GM21515 (cell line): Measurements from ENCODE around the gene RAB8A.

Source experiments
- ATAC-seq: cut with Tn5 transposase; IDR thresholded peaks from one replicate; pipeline ENCODE4 v1.9.1; 2021; ENCODE audit not compliant: unreplicated experiment

The RAB8A gene

DNA sequence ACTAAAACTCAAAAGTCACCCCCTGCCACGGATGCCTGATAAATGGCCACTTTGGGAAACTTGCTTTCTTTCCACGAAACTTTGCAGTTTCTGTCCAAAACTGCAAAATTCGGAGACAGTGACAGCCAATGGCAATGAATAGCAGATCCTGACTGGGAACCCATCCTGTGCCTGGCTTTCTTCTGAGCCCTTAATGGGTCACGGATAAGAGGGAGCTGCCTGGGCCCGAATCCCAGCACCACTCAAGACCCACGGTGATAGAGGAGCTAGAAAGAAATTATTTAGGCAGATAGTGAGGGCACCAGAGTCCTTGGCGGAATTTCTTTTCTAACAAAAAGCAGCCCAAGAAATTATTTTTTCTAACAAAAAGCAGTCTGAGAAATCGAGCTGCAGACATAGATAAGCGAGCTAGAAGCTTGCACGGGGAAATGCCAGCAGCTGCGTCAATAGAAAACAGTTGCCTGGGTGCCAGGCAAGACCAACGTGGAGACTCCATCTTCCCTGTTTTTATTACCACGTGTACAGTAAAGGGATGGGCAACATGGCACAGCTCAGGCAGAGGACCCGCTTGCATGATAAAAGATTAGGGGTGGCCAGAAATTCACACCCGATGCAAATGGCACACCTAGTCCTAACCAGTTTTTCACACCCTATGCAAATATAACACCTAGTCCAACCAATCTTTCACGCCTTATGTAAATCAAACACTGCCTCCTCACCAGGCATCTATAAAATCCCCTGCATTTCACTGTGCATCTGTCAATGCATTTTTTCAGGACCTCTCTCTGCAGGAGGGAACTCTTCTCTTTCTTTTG, 24.7 kb downstream of the RAB8A start:
- ATAC-seq: no peak

DNA sequence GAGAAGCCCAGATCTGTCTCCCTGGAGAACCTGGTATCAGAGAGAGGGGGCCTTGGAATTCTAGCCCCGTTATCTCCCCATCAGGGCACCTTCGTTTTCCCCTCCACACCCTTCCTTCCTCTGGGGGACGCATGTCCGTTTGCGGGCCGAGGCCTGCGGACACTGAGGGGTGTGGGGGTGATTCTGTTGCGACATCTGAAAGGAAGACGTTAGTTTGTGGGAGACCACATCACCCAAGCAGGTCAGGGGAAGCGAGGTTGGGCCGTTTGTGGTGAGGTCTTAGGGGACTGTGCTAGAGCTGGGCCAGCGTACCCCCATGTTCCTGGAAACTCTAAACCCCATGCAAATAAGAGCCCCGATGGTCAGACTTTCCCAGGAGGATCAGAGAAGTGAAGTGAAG, 28.1 kb downstream of the RAB8A start:
- peak; percentile 33 for ATAC-seq

- ATAC-seq: peak; percentile 39
These were observed 29.4 kb downstream of the RAB8A start for GRCh38 chr19:16141043-16141442.

DNA sequence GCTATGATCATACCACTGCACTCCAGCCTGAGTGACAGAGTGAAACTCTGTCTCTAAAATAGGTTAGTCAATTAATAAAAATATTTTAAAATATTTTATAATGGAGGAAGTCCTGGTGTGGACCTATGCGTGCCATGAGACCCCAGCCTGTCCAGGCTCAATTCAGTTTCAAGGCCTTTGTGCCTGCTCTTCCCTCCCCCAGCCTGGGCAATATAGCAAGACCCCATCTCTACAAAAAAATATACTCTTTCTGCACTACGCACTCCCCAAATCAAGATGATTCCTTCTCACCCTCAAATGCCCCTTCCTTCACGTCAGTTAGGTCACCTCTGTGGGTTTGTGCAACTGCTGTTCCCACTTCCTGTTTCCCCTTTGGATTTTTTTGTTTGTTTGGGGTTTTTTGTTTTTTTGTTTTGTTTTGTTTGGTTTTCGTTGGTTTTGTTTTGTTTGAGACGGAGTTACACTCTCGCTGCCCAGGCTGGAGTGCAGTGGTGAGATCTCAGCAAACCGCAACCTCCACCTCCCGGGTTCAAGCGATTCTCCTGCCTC, 30.4 kb downstream of the RAB8A start:
- no peak for ATAC-seq

DNA sequence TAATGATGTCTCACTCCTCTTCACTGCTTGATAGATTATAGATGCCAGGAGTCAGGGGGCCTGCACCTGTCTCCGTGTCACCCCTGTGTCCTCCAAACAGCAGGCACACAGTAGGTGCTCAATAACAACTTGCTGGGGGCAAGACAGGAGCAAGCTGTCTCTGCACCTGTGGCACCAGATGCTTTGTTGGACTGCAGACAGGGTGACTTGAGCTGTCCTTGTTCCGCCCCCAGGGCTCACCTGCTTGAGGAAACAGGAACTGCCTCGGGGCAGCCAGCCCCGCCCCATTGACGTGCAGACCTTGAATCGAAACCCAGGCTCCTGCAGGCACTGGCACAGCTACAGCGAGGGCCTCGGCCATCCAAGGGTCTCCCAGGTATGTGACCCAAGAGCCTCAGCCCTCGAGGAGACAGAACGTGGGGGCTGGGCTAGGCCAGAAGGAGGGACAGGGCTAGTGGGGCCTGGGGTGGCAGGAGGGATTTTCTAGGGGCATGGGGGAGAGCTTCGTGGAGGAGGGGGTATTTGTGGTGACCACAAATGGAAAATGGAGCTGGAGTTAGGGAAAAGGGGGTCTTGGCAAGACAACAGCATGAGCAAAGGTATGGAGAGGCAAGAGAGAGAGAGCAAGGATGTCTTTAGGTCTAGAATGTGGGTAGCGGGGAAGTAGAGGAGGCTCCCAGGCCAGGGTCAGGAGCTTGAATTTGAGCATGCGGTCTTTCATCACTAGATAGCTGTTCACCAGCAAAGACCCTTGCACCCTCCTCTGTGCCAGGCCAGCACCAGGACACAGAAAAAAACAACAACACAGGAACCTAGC, 31.9 kb downstream of the RAB8A start, which contains the start of gene HSH2D:
Gene HSH2D, plus strand, starts transcription at position 287 of the 817 bp plus-strand sequence. CDS start 5,066 bp downstream, outside the sequence.
- peak; percentile 47 for ATAC-seq

- no peak for ATAC-seq
These were observed 32.5 kb downstream of the RAB8A start for GRCh38 chr19:16144216-16144581.

DNA sequence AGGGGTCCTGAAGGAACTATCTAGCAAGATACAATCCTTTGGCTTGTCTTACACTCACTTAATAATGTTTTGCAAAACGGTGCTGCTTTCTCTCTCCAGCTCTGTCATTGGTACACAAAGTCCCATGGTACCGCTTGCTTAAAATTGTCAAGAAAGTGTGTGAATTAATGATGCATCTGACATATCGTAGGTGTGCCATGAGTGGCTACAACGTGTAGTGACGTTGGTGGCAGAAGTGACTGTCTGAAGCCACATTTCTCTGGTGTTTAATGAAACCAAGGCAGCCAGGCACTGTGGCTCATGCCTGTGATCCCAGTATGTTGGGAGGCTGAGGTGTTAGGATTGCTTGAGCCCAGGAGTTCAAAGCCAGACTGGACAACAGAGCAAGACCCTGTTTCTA, 34.4 kb downstream of the RAB8A start:
- ATAC-seq: no peak

DNA sequence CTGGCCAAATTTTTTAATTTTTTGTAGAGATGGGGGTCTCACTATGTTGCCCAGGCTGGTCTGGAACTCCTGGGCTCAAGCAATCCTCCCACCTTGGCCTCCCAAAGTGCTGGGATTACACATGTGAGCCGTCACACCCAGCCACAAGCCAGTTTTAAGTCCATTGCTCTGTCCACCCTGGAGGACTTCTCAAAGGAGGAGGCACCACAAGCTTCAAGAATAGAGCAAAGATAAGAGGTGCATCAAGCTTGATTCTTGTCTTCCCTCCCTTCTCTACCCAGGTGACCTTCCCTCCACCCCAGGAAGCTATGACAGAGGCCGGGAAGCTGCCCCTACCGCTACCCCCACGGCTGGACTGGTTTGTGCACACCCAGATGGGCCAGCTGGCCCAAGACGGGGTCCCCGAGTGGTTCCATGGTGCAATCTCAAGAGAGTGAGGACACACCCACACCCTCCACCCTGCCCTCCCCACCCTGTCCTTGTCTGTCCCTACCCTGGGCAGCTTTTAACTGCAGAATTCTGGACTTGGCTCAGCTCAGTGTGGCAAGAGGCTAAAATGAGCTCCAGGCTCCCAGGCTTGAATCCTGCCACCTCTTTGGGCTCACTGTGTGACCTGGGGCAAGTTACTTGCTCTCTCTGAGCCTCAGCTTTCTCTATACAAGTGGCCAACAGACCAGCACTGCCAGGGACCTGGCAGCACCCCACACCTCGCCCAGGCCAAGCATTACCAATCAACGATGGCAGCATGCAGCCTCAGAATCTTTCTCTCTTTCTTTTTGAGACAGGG, 36.9 kb downstream of the RAB8A start:
- no peak for ATAC-seq

- ATAC-seq: no peak
These were observed 42.1 kb downstream of the RAB8A start for GRCh38 chr19:16153582-16154336.

GRCh38 chr19:16154557-16154956, 42.9 kb downstream of the RAB8A start:
- no peak for ATAC-seq

- no peak for ATAC-seq
These were observed 43.4 kb downstream of the RAB8A start for GRCh38 chr19:16155128-16155527.

- ATAC-seq: no peak
These were observed 45.2 kb downstream of the RAB8A start for GRCh38 chr19:16156904-16157303.

DNA sequence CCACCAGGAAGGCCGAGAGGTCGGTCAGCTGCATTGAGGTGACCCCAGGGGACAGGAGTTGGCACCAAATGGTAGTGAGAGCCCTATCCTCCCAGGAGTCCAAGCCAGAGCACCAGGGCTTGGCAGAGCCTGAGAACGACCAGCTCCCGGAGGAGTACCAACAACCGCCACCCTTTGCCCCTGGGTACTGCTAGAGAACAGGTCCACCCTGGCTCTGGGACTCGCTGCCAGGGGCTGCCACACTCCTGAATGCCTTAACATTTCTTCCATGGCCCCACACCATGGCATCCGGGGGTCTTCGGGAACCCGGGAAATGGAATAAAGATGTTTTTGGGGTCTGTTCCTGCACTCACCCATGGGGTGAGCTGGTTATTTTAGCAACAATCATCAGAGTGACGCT, 45.9 kb downstream of the RAB8A start:
- ATAC-seq: no peak

- ATAC-seq: no peak
These were observed 48.0 kb downstream of the RAB8A start for GRCh38 chr19:16159655-16160054.

- ATAC-seq: no peak
These were observed 48.8 kb downstream of the RAB8A start for GRCh38 chr19:16160445-16160942.

DNA sequence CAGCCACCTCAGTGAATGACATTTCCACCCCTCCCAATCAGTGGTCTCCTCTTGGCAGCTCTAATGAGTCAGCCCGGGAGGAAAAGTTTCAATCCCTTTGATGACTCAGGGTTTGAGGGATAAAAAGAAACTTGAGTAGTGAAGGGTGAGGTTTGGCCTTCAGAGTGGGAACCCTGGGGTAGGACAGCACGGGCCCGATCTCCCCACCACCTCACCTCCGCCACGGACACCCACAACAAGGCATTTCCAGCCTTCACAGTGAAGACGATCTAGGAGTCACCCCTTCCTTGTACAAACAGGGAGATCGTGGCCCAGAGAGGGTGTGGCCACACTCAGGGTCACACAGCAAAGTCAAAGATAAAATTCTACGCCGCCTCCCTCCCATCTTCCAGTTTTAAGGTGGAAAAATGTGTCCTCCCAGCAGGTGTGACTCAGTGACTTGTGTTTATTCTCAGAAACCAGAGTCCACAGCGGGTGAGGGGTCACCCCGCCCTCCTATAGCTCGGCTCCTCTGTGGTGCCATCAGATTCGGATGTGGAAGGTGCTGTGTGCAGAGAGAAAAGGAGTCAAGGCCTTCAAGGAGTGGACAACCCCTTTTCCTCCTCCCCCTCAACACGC, 49.4 kb downstream of the RAB8A start:
- ATAC-seq: no peak

- ATAC-seq: no peak
These were observed 50.2 kb downstream of the RAB8A start for GRCh38 chr19:16161840-16162239.

DNA sequence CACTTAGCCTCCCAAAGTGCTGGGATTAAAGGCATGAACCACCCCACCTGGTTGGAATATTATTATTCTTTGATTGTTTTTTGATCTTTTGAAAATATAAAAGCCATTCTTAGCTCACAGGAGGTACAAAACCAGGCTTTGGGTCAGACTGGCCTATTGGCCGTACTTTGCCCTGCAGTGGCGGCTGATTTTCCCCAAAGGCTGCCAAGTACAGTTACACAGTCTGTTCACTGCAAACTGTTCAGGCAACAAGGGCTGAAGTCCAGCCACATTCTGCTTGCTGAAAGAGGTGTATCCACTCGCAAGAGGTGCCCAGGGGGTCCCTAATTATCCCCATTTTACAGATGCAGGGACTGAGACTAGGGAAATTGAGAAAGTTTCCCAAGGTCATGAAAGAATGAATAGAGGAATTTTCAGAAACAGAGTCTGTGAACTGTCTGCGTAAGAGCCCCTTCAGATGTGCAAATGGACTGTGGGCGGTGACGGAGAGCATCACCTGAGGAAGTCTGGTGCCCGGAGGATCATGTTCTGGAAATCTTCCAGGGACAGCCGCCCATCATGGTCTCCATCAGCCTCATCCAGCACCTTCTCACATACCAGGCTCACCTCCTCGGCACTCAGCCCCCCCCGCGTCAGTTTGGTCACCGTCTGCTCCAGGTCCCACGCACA, 52.7 kb downstream of the RAB8A start:
- no peak for ATAC-seq

GRCh38 chr19:16166417-16166816, 54.7 kb downstream of the RAB8A start:
- no peak for ATAC-seq
